Measurements from ENCODE around the gene GATD1. TPM values are rescaled to one million over a fixed set of nuclear protein-coding genes. Genes with fewer than 3 reads are reported as not detected.
A peak's percentile ranks its signal among the peaks of the same experiment; 100 is the strongest.

Gene GATD1
- total RNA-seq, 1 experiment from 2014 or later, result 91.5 TPM

- Mint-ChIP-seq H3K27ac (ENCODE audit: unreplicated experiment) (no peak overlapping the region), H3K27me3 (ENCODE audit: insufficient read depth, unreplicated experiment) (no peaks in the 10 kb centered on the region), H3K4me1 (ENCODE audit: low read depth, unreplicated experiment) (no peaks in the 10 kb centered on the region), H3K4me3 (ENCODE audit: unreplicated experiment) (no peak overlapping the region), H3K9me3 (ENCODE audit: unreplicated experiment) (no peaks in the 10 kb centered on the region), H3K36me3 (ENCODE audit: insufficient read depth, unreplicated experiment) (peaks cover 50% of the 10 kb centered on the region)
- no TSS peak for BruUV-seq (replicated peaks)
- TF ChIP-seq CTCF (IDR thresholded peaks at IDR 0.05; ENCODE audit: insufficient read depth in 1 of 2, low read depth in 1 of 2, low read length in 1 of 2, severe bottlenecking in 1 of 2, unreplicated experiment in 1 of 2), result no peak
- no peaks in the 10 kb centered on the region for H3K27me3 ChIP-seq (replicated peaks; ENCODE audit: control insufficient read depth, insufficient read depth, low read length)
- intact Hi-C loops (cut with micrococcal nuclease; ENCODE audit: unreplicated experiment), result no loop called here
- H3K4me3 ChIP-seq (ENCODE audit: low read depth, low read length), result no peak overlapping the region
- ChIA-PET POLR2A (no interaction called here), CTCF (no interaction called here)
- peak in 1 of 2 experiments; percentile 35 for DNase-seq
- H3K36me3 ChIP-seq (ENCODE audit: control insufficient read depth, insufficient read depth, low read length), result peaks cover 4% of the 10 kb centered on the region
- no peaks in the 10 kb centered on the region for H3K9me3 ChIP-seq
- peaks cover 8% of the 10 kb centered on the region for H3K4me1 ChIP-seq
These were observed 4.6 kb downstream of the GATD1 start for GRCh38 chr11:772429-773390.

GRCh38 chr11:771617-772204, 5.6 kb downstream of the GATD1 start:
- DNase-seq, result peak in 1 of 2 experiments; percentile 32
- intact Hi-C loops (cut with micrococcal nuclease; ENCODE audit: unreplicated experiment), result no loop called here
- no TSS peak for BruUV-seq (replicated peaks)
- no peaks in the 10 kb centered on the region for H3K9me3 ChIP-seq
- Mint-ChIP-seq H3K27me3 (ENCODE audit: insufficient read depth, unreplicated experiment) (no peaks in the 10 kb centered on the region), H3K9me3 (ENCODE audit: unreplicated experiment) (no peaks in the 10 kb centered on the region), H3K27ac (ENCODE audit: unreplicated experiment) (no peak overlapping the region), H3K36me3 (ENCODE audit: insufficient read depth, unreplicated experiment) (peaks cover 58% of the 10 kb centered on the region), H3K4me3 (ENCODE audit: unreplicated experiment) (no peak overlapping the region), H3K4me1 (ENCODE audit: low read depth, unreplicated experiment) (no peaks in the 10 kb centered on the region)
- no peak overlapping the region for H3K4me3 ChIP-seq (ENCODE audit: low read depth, low read length)
- no peaks in the 10 kb centered on the region for H3K27me3 ChIP-seq (replicated peaks; ENCODE audit: control insufficient read depth, insufficient read depth, low read length)
- CTCF ChIA-PET, result no interaction called here
- POLR2A ChIA-PET, result no interaction called here
- no peak for TF ChIP-seq CTCF (IDR thresholded peaks at IDR 0.05; ENCODE audit: insufficient read depth in 1 of 2, low read depth in 1 of 2, low read length in 1 of 2, severe bottlenecking in 1 of 2, unreplicated experiment in 1 of 2)
- peaks cover 8% of the 10 kb centered on the region for H3K4me1 ChIP-seq
- H3K36me3 ChIP-seq (ENCODE audit: control insufficient read depth, insufficient read depth, low read length), result peaks cover 4% of the 10 kb centered on the region

GRCh38 chr11:770642-771616, 6.4 kb downstream of the GATD1 start:
- Mint-ChIP-seq H3K4me1 (ENCODE audit: low read depth, unreplicated experiment) (no peaks in the 10 kb centered on the region), H3K27me3 (ENCODE audit: insufficient read depth, unreplicated experiment) (no peaks in the 10 kb centered on the region), H3K4me3 (ENCODE audit: unreplicated experiment) (no peak overlapping the region), H3K36me3 (ENCODE audit: insufficient read depth, unreplicated experiment) (peaks cover 58% of the 10 kb centered on the region), H3K9me3 (ENCODE audit: unreplicated experiment) (no peaks in the 10 kb centered on the region), H3K27ac (ENCODE audit: unreplicated experiment) (no peak overlapping the region)
- BruUV-seq (replicated peaks), result no TSS peak
- peak in 1 of 2 experiments; percentile 31 for DNase-seq
- CTCF ChIA-PET, result no interaction called here
- Histone ChIP-seq H3K27me3 (replicated peaks; ENCODE audit: control insufficient read depth, insufficient read depth, low read length) (no peaks in the 10 kb centered on the region), H3K36me3 (ENCODE audit: control insufficient read depth, insufficient read depth, low read length) (peaks cover 4% of the 10 kb centered on the region), H3K9me3 (no peaks in the 10 kb centered on the region), H3K4me1 (peaks cover 5% of the 10 kb centered on the region), H3K4me3 (ENCODE audit: low read depth, low read length) (no peak overlapping the region)
- POLR2A ChIA-PET, result no interaction called here
- no peak for TF ChIP-seq CTCF (IDR thresholded peaks at IDR 0.05; ENCODE audit: insufficient read depth in 1 of 2, low read depth in 1 of 2, low read length in 1 of 2, severe bottlenecking in 1 of 2, unreplicated experiment in 1 of 2)
- intact Hi-C loops (cut with micrococcal nuclease; ENCODE audit: unreplicated experiment), result no loop called here

Measured in Caco-2 (cell line).